HG03064 (cell line): ENCODE measurements around the gene RBMS2.

Source experiments
- ATAC-seq: cut with Tn5 transposase; IDR thresholded peaks from one replicate; pipeline ENCODE4 v1.9.1; 2021; ENCODE audit warnings: low read depth; ENCODE audit not compliant: unreplicated experiment

Gene RBMS2

GRCh38 chr12:56628671-56629458, 107.2 kb downstream of the RBMS2 start:
- ATAC-seq, result peak; percentile 21

GRCh38 chr12:56629459-56630179, 108.0 kb downstream of the RBMS2 start:
- peak; percentile 6 for ATAC-seq

GRCh38 chr12:56630180-56630632, 108.6 kb downstream of the RBMS2 start, which contains the start of gene BAZ2A:
Gene BAZ2A, minus strand, starts transcription at chr12:56630326. Its CDS starts 12,796 bp downstream, at chr12:56617530.
- peak; percentile 50 for ATAC-seq

GRCh38 chr12:56631790-56632700, 110.4 kb downstream of the RBMS2 start:
- ATAC-seq, result no peak

DNA sequence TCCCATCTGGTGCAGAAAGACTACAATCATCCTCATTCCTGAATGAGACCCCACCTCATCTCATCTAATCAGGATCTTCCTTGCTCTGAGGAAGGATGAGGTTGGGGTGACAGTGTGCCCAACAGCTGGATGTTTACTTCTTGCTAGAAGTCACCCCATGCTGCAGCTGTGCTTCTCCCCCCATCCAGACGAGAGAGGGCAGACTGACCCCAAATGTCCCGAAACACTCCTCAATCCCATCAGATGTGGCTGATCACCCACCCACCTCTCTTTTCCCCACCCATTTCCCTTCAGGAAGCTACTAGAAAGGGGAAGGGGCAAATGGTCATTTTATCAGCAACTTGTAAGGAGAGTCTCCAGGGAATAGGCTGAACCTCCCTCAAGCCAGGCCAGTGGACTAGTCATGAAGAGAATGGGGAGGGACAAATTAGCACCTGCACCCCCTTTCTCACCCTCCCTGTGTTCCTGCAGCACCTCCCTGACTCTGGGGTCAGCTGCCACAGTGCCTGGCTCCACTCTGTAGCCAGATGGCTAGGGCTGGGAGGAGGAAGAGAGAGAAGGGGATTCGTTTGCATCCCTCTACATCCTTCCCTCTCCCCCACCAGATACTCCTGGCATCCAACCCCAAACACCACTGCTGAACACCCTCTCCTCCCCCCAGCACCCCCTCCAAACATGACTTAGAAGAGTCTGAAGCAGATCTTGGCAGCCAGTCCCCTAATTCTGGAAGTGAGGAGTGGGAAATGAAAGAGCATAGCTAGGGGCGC, 111.3 kb downstream of the RBMS2 start:
- ATAC-seq, result no peak

DNA sequence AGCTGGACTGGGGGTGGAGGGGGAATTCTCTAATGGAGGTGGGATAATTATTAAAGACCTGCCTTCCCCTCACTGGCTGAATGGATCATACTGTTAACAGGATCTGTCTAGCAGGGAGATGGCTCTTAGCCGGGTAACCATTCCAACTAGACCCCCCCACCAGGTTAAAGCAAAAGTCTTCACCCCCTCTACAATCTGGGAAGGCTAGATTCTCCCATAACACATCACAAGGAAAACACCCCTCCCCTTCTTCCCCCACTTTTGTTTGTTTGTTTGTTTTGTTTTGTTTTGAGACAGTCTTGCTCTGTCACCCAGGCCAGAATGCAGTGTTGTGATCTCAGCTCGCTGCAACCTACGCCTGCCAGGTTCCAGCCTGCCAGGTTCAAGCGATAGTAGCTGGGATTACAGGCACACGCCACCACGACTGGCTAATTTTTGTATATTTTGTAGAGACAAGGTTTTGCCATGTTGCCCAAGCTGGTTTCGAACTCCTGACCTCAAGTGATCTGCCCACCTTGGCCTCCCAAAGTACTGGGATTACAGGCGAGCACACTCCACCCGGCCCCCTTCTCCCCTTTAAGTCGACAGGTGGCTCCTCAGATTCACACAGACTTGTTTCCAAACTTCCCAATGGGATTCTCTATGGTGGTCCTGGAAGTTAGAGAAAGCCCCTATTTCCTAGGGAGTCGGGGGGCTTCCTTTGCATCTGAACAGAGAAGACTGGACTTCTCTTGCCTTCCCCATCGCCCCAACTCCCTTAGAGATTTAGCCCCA, 112.0 kb downstream of the RBMS2 start:
- ATAC-seq, result no peak

- no peak for ATAC-seq
These were observed 112.7 kb downstream of the RBMS2 start for GRCh38 chr12:56634242-56634836.

- ATAC-seq, result no peak
These were observed 113.5 kb downstream of the RBMS2 start for GRCh38 chr12:56634837-56635791.

GRCh38 chr12:56635806-56636674, 114.4 kb downstream of the RBMS2 start:
- ATAC-seq, result peak; percentile 51

- peak; percentile 46 for ATAC-seq
These were observed 115.3 kb downstream of the RBMS2 start for GRCh38 chr12:56636675-56637540.

DNA sequence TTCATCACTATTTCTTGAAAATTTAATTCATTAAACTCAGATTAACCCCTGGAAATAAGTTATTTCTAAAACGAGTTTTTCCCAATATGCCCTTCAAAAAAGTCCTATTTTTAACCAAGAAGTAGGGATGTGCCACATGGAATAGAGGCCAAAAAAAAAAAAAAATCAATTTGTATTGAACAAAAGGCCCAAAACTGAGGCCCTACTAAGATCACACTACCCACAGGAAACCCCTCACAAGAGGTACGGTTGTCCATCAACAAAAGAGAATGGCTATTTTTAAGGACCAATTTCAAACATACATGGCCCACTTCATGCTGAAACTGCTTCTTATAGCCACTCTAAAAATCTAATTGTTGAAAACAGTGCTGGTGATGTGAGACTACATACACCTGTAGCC, 116.0 kb downstream of the RBMS2 start:
- no peak for ATAC-seq

DNA sequence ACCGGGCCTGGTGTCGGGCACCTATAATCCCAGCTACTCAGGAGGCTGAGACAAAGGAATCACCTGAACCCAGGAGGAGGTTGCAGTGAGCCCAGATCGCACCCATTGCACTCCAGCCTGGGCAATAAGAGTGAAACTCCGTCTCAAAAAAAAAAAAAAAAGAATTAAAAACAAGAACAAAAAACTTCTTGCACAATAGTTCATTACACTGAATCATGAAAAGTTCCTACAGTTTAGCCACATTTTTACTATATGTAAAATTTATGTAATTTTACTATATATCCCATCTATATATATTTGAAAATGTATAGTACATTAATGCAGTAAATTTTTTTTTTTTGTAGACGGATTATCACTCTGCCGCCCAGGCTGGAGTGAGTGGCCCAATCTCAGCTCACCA, 119.6 kb downstream of the RBMS2 start:
- ATAC-seq, result no peak

DNA sequence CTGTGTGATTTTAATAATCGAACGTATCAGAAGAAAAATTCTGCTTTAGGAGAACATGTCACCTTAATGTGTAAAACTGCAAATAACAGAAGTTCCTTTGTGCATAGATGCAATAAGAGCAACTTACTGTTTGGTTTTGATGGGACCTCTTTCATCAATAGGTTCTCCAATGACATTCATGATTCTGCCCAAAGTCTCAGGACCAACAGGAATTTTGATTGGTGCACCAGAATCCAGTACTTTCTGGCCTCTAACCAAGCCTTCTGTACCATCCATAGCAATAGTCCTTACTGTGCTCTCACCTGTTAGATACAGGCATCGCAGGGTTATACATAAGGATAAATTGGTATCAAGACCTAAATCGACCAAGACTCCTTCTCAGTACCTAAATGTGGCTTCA, 123.0 kb downstream of the RBMS2 start:
- no peak for ATAC-seq

- no peak for ATAC-seq
These were observed 123.6 kb downstream of the RBMS2 start for GRCh38 chr12:56645201-56645716.
